Measurements from ENCODE around the gene C16orf86.
A peak's percentile ranks its signal among the peaks of the same experiment; 100 is the strongest.

Gene C16orf86

GRCh38 chr16:67667453-67667816 is 821 bp downstream of the C16orf86 start:
- TF ChIP-seq CTCF (IDR thresholded peaks at IDR 0.05; ENCODE audit: low read depth, low read length, missing control alignments), result no peak
- Histone ChIP-seq H3K27ac (no peak overlapping the region), H3K27me3 (replicated peaks) (no peaks in the 10 kb centered on the region), H3K4me3 (ENCODE audit: low read depth, low read length) (peak overlapping the region; percentile 66), H3K36me3 (replicated peaks) (no peaks in the 10 kb centered on the region)
- DNase-seq, result no peak
- in situ Hi-C loops (cut with HindIII; ENCODE audit: low pct_ligation_motif_present, low sequenced_read_pairs), result no loop called here

- Histone ChIP-seq H3K36me3 (replicated peaks) (no peaks in the 10 kb centered on the region), H3K4me3 (ENCODE audit: low read depth, low read length) (peak overlapping the region; percentile 66), H3K27ac (no peak overlapping the region), H3K27me3 (replicated peaks) (no peaks in the 10 kb centered on the region)
- DNase-seq, result peak; percentile 88
- peak; percentile 97 for TF ChIP-seq CTCF (IDR thresholded peaks at IDR 0.05; ENCODE audit: low read depth, low read length, missing control alignments)
- in situ Hi-C loops (cut with HindIII; ENCODE audit: low pct_ligation_motif_present, low sequenced_read_pairs), result no loop called here
Observed at GRCh38 chr16:67667817-67668494, 1.3 kb downstream of the C16orf86 start.

- H3K27me3 ChIP-seq (replicated peaks), result no peaks in the 10 kb centered on the region
- TF ChIP-seq CTCF (IDR thresholded peaks at IDR 0.05; ENCODE audit: low read depth, low read length, missing control alignments), result peak; percentile 54
- DNase-seq, result no peak
- H3K4me3 ChIP-seq (ENCODE audit: low read depth, low read length), result no peak overlapping the region
- H3K36me3 ChIP-seq (replicated peaks), result no peaks in the 10 kb centered on the region
- in situ Hi-C loops (cut with HindIII; ENCODE audit: low pct_ligation_motif_present, low sequenced_read_pairs), result no loop called here
- no peak overlapping the region for H3K27ac ChIP-seq
Observed at GRCh38 chr16:67668495-67669157, 2.0 kb downstream of the C16orf86 start.

- Histone ChIP-seq H3K36me3 (replicated peaks) (no peaks in the 10 kb centered on the region), H3K27ac (no peak overlapping the region), H3K4me3 (ENCODE audit: low read depth, low read length) (no peak overlapping the region), H3K27me3 (replicated peaks) (no peaks in the 10 kb centered on the region)
- in situ Hi-C loops (cut with HindIII; ENCODE audit: low pct_ligation_motif_present, low sequenced_read_pairs), result no loop called here
- TF ChIP-seq CTCF (IDR thresholded peaks at IDR 0.05; ENCODE audit: low read depth, low read length, missing control alignments), result no peak
- DNase-seq, result no peak
Observed at GRCh38 chr16:67669499-67670101, 3.0 kb downstream of the C16orf86 start.

- no peaks in the 10 kb centered on the region for H3K27me3 ChIP-seq (replicated peaks)
- H3K4me3 ChIP-seq (ENCODE audit: low read depth, low read length), result no peak overlapping the region
- no peak overlapping the region for H3K27ac ChIP-seq
- no peak for DNase-seq
- in situ Hi-C loops (cut with HindIII; ENCODE audit: low pct_ligation_motif_present, low sequenced_read_pairs), result no loop called here
- H3K36me3 ChIP-seq (replicated peaks), result peaks cover 10% of the 10 kb centered on the region
- no peak for TF ChIP-seq CTCF (IDR thresholded peaks at IDR 0.05; ENCODE audit: low read depth, low read length, missing control alignments)
Observed at GRCh38 chr16:67672306-67672705, 5.7 kb downstream of the C16orf86 start.

Measured in brain microvascular endothelial cell (primary cell).